NCI-H1694 treated with DMSO at 0.1 percent for 48 hours (cell line): ENCODE measurements around the gene TMEM200B.
"Not testable (repeated sequence)": the region's sequence is repeated elsewhere in the genome, so short reads cannot be mapped to it uniquely, and the experiment has no call there.

Experiments used
- DNase-seq: peaks from one replicate; lab custom pipeline; 2025; lab: John Stamatoyannopoulos, UW

Gene TMEM200B

DNA sequence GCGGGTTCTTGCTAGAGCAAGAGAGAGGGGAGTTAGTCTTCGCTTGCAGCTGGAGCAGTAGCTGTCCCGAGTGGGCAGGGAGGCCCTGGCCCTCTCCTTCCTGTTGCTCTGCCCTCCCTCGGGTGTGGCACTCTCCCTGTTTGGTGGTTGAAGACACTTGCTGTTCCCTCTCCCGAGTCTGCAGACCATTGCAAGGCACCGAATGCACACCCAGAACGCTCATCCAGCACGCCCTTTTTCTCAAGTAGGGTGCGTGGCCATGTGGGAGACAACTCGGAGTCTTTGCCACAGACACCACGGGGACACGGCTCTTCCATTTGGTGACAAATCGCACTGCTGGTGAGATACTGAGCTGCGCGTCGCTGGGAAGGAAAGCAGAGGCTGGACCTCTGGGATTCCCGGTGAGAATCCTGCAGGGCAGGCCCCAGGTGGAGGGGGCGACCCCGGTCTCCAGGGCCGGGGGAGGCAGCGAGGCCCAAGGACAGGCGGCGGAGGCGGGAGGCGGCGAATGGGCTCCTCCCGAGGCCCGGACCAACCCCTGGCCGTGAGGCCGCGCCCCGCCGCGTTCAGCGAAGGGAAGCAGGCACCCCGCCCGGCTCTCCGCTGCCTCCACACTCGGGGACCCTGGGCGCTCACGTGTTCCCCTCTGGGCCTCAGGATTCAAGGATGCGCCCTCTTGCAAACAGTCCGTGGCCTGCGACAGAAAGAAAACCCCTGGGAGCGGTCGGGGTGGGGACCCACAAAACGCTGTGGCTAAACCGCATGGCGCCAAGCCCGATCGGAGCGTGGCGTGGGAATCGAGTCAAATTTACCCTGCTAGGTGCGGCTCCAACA is 10.4 kb upstream of the TMEM200B start:
- DNase-seq, result no peak

DNA sequence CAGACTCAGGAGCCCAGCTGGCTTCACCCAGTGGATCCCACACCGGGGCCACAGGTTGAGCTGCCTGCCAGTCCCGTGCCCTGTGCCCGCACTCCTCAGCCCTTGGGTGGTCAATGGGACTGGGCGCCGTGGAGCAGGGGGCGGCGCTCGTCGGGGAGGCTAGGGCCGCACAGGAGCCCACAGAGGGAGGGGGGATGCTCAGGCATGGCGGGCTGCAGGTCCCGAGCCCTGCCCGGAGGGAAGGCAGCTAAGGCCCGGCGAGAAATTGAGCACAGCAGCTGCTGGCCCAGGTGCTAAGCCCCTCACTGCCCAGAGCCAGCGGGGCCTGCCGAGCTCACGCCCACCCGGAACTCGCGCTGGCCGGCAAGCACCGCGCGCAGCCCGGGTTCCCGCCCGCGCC is 7.4 kb upstream of the TMEM200B start:
- not testable (repeated sequence) for DNase-seq

DNA sequence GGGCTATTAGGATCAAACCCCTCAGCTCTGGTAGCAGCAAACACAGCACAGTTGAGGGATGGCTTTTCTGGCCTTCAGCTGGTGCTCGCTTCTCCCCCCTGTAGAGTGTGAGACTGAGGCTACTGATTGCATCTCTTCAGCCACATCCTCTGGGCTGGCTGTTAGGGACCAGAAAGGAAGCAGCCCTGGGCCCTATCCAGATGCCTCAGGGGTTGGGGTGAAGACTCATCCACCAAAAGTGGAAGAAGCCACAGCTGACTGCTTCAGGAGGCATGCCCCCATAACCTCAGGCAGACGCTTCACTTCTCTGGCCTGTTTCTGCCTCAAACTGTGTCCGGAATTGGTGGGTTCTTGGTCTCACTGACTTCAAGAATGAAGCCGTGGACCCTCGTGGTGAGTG is 6.2 kb upstream of the TMEM200B start:
- DNase-seq, result no peak

DNA sequence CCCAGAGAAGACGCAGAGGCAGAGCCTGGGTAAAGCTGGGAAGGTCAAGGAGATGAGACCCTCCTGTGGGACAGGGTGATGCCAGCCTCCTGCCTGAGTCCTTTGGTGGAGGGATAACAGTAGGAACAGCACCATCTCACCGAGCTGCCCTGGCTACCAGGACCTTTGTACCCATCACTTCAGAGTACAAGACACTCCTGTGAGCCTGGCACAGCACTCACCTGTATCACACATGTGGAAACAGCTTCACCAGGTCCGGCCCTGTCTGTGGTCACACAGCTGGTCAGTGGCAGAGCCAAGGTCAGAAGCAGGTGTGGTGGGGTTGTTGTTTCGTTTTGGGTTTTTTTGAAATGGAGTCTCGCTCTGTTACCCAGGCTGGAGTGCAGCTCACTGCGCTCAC is 5.0 kb upstream of the TMEM200B start:
- DNase-seq, result no peak

DNA sequence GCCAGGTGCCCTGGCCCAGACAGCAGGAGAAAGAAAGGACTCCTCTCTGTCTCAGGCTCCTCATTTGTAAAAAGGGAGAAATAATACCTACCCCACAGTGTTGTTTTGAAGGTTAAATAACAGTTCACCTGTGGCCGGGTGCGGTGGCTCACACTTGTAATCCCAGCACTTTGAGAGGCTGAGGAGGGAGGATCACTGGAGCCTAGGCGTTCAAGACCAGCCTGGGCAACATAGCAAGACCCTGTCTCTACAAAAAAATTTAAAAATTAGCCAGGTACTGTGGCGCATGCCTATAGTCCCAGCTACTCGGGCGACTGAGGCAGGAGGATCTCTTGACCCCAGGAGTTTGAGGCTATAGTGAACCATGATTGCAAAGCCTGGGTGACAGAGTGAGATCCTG is 2.5 kb upstream of the TMEM200B start:
- DNase-seq, result no peak

DNA sequence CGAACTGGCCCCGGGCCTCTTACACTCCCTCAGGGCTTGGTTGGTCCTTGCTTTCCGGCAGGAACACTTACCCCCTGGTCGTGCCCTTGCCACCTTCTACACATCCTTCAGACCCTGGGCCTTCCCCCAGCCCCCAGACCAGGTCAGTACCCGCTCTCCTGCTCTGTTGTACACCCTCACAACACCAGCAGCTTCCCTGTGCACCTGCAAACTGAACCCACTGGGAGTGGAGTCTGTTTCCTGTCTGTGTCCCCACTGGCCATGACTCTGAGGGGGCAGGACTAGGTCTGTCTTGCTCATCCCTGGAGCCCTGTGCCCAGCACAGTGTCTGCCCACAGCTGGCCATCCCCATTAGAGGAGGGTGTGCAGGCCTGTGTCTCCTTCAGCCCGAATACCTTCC is 2.1 kb upstream of the TMEM200B start:
- no peak for DNase-seq

DNA sequence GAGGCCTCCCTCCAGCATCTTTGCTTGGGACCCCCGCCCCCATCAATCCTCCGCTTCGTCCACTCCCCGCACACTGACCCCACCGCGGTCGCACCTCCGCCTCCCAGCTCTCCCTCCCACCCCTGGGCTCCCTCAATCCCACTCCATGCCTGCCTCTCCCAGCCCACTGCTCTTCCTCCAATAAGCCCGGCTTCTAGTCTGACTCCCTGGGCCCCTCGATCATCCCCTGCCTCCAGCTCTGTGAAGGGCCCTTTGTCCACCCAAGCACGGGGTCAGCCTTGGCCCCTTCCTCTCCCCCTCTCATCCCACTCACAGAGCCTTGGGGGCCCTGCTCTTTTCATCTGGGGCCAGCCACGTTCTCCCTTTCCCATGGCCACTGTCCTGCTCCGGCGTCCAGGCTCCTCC is 1.5 kb upstream of the TMEM200B start:
- DNase-seq, result no peak

DNA sequence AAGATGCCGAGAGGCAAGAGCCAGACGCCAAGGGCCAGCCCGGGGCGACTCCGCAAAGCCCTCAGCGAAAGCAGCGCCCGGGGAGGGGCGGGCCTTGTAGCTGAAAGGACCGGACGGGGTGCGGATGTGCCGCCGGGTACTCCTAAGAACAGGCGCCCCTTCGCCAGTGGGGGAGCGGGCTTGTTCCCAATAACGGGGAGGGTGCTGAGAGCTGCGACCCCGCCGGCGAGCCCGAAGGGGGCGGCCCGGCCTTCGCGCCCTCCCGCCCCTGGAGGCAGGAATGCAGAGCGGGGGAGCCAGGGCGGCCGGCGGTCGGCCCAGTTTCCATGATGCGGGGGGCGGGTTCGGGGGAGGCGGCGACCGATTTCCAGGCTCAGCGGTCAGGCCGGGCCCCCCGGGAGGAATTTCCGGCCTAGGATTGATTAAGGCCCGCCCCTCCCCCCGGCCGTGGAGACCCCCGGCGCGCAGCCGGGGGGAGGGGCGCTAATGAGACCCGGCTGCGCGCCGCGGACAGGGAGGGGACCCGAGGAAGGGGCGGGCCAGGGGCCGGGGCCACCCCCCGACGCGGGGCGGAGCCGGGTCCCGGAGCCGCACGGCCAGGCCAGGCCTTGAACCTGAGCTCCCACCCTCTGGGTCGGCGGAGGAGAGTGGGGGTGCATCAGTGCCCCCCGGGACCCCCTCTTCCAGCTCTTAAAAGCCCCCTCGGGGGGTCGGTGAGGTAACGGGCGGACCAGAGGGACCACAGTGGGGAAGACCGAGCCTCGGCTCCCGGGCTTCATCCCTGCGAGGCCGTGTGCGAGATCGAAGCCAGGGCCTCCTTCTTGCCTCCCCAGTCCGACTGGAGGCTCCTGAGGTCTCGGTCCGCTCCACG is 898 bp upstream of the TMEM200B start:
- DNase-seq, result no peak

DNA sequence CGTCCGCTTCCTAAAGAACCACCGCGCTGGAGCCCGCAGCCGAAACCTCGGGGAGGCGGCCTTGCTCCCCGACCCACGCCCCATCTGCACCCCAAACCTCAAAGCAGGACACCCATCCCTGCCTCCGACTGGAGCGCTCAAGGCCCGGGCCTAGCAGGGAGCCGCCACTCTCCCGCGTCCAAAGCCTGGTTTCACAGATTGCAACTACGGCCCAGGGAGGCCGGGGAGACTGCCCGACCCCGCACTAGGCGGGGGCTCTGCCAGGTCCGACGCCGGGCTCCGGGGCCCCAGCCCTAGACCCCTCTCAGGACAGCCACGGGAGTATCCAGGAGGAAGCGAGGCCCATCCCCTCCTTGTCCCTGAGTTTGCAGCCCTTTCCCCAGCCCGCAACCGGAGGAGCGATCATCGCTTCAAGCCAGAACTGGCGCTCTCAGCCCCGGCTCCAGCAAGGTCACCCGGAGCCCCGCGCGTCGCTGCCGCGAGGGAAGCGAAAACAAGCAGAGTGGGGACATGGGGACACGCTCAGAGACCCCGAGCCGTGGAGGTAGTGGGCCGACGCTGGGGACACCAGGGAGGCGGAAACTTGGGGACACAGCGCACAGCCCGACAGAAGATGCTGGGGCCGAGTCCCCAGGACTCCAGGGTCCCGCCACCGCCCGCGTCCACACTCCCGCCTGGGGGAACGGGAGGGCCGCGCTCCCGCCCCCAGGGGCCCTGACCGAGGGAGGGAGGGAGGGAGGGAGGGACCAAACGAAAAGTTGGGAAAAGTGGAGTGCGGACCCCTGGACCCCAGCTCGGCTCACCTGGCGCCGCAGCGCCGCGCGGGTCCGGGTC is 433 bp downstream of the TMEM200B start:
- DNase-seq, result no peak

DNA sequence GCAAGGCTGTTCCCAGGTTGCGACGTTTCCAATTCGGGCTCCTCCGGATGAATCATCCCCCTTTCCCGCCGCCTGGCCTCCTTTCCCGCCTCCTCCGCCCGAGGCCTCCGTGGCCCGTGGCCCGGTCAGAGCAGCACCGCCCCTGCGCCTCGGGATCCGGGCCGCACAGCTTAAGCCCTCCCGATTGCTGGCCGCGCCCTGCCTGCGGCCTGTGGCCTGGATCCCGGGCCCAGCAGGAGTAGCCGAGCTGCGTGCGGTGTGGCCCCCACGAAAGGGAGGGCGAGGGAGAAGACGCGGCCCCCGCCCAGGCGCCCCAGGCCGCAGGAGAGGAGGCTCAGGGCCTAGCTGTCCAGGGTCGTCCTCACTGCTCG is 1.0 kb downstream of the TMEM200B start:
- no peak for DNase-seq

DNA sequence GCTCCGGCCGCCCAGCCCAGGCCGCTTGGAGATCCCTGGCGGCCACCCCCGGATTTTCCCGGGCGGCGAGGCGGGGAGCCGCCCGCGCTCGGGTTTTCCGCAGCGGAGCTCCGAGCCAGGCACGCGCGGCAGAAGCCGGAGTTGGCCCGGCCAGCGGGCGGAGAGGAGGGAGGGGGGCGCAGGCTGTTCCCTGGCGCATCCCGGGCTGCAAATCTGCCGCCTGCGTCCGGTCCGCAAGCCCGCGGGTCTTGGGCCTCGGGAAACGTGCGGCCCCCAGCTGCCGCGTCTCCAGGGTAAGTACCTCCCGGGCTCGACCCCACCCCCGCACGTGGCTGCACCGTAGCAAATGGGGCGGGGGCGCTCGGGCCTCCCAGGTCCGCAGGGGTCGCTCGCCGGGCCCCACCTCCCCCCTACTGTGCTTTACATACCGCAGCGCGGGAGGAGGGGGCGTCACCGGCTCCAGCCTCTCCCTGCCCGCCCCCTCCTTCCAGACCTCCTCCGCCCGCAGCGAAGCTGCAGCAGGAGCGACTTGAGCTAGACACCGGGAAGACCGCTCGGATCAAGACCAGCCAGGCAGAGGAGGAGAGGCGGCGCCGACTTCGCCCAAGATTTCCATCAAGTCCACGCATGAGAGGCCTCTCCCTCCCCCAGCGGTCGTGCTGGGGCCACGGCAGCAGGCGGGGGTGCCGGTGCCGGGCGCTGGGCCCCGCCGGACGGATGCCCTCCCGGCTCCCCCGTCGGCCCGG is 1.6 kb downstream of the TMEM200B start:
- DNase-seq, result no peak

DNA sequence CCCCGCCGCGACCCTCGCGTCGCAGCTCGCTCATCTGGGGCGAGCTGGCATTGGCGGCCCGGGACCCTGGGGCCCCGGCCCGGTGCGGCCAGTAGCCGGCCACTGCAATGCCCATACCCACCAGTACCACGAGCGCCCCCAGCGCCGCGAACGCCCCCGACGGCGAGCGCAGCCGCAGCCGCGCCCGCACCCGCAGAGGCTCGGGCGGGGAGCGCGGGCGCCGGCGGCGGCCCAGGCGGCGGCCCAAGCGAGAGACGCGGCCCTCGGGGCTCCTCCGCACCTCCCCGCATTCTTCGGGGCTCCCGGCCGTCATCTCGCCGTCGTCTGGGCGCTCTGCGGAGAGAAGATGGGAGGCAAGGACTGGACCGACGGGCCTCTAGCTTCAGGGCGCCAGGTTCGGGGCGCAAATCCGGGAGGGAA is 2.2 kb downstream of the TMEM200B start:
- DNase-seq, result no peak

DNA sequence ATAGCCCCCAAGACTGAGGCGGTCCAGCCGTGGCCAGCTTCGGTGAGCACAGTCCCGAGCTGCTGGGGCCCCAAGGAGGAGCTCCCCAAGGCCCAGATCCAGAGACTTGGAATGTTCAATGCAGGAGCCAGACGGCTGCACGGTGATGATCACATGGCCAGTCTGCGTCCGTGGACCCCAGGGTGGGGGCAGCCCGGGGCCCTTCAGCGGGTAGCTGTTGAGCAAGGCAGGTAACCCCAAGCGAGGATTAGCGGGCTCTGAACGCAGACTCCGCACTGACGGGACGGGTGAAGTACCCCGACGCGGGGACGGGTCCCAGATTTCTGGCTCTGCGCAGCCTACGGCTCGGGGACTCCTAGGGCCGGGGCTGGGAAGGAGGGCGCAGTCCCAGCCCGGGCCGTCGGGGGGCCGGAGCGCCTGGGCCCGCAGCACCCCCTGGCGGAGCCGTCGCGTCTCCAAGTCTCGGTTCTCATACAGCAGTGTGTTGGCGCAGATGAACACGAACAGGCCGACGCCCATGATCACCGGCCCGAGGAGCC is 2.7 kb downstream of the TMEM200B start:
- no peak for DNase-seq

DNA sequence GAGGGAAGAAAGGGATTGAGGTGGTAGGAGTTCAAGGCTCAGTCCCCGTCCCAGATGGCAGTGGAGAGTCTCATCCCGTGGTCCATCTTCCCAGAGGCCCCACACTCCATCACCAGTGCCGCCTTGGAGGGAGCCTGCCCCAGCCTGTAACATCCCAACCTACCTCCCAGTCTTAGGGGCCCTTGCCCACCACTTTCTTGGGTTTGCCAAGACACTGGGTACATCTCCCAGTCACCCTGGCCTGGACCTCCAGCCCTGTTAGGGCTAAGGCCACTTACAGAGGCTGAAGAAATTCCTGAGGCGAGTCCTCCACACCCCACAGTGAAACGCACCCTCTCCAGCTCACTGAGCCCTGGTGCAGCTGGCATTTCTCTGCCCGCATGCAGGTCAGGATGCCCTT is 3.3 kb downstream of the TMEM200B start:
- no peak for DNase-seq

DNA sequence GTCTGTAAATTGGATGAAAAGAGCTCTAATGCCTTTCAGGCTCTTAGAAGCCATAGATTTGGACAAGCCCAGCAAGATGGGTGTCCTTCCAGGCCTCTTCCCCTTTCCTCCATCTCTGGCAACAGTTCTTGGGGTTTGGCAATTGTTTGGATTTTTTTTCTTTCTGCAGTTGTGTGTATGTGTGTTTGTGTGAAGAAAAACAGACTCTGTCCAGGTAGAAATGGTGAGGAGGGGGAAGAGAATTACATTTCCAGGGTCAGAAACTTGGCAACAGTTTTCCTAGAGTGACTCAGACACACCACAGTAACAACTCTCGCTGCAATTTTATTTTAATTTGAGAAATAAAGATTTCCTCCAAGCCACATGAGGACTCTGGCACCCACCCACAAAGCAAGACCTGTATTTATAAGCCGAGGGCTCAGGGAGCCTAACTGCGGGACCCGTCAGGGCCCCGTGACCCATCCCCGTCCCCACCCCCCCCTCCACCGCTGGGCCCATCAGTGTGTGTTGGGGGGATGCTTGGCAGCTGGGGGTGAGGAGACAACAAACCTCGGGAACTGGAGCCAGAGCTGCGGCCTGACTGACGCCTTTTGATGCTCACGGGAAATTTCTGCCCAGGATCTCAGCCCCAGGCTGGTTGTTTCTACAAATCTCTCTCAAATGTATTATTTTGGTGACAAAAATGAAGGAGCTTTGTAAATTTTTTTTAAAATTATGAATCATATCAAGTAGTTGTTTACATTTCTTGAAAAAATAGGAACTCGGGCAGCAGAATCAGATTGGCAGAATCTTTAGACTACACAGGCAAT is 4.4 kb downstream of the TMEM200B start:
- no peak for DNase-seq

DNA sequence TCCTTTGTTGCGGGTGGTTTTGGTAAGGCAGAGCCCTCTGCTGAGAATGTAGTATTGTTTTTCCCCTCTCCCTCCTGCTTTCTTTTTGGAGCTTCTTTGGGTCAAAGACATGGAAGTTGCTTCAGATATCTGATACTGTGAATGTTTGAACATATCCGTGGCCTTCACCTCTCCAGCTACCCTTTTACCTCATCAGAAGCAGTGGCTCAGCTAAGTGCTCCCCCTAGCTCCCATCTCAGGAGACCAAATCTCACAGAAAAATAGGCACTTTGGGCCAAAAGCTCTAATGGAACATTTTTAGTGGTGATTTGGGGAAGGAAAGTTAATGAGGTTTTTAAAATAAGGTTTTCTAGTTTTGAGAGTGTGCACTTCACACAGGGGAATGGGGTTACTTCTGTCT is 6.3 kb downstream of the TMEM200B start:
- DNase-seq, result no peak

DNA sequence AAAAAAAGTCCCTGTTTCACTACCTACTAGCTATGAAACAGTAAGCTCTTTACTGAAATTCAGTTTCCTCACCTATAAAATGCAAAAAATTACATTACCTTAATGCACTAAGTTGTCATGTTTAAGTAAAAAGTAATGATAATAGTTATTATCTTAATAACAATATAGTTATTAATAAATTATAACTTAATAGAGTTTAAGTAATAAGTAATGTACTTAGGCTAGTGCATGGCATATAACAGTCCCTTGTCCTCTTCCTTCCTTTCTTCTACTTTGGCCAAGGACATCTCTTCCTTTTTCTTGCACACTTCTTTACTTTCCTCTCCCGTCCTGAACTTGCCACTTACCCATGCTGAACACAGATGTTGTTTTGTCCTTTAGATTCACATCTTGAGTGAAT is 9.0 kb downstream of the TMEM200B start:
- no peak for DNase-seq

DNA sequence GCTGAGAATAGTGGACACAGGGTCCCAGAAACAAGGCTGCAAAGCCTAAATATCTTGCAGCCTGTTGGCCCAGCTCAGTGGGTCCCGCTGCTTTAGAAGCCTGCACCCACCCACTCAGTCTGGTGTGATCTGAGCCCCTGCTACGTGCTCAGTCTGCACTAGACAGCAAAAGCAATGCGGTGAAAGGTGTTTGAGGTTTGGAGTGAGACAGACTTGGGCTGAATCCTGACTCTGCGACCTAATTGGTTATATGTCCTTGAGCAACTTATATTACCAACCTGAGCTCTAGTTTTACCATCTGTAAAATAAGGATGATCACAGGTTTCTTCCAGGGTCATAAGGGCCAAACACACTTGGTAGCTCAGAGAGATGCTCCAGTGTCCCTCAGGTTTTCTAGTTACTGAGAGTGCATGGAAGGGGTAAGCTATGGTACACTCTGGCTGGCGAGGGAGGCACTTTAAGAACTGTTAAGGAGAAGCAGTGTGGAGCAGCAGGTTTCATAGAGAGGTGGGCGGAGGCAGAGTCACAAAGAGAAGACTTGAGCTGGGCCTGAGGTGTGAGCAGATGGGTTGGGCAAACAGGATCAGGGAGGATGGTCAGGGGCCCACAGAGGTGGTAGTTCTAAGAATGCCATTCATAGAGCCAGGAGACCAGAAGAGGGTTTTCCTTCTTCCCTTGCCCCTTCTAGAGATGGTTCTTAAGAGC is 10.1 kb downstream of the TMEM200B start:
- DNase-seq, result no peak

DNA sequence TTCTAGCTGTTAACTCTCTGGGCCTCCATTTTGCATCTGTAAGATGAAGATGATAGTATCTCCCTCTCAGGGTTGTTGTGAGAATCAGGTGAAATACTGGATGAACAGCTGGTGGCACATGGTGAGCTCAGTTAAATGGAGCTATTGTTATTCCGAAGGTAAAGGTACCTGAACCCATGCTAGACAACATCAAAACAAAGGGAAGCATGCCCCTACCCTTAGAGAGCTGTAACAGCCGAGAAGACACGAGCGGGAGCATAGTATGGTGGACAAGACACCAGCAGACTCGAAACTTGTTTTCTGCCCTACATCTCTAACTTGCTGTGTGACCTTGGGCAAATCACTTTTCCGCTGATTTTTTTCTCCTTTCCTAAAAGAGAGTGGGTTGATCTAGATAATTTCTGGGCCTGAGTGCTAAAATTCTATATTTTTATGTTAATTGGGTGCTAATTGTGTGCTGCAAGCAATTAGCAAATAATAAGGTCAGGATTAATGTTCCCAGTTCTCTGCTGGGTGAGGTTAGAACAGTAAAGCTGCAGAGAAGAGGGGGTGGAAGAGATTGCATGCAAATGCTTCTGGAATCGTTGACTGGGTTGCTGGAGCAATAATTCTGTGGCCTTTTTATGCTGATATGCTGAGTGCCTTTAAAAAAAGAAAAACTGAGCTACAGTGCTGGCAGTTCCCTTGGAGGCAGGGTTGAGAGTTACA is 10.8 kb downstream of the TMEM200B start:
- no peak for DNase-seq
